SK-N-SH (cell line): ENCODE measurements around the gene CSNK1G3. TPM values are rescaled to one million over a fixed set of nuclear protein-coding genes. Genes with fewer than 3 reads are reported as not detected.

ENCODE experiments used
- CTCF ChIA-PET: fragments of 300-600, 350-600 bp; formaldehyde crosslinking; extraction: SDS; loops from one replicate; lab custom pipeline; 2021; lab: Yijun Ruan, JAX
- POLR2A ChIA-PET: fragments of 350-600 bp; sonication (Branson Sonifier 250); formaldehyde crosslinking; extraction: SDS; loops from one replicate; lab custom pipeline; 2020; ENCODE audit warnings: antibody characterized with exemption, inconsistent platforms; lab: Yijun Ruan, JAX
- DNase-seq: peaks from one replicate; pipeline ENCODE4 v3.0.0; 2012
- H2AFZ ChIP-seq: fragments of 200-600 bp; sonication (generic); 2 replicates; pipeline ENCODE4 v1.8.1; 2016; ENCODE audit warnings: antibody characterized with exemption, mild to moderate bottlenecking, low read depth
- H3F3A ChIP-seq: fragments of 200-600 bp; sonication (generic); replicated peaks from 2 replicates; pipeline ENCODE3; 2016; ENCODE audit warnings: antibody characterized with exemption, mild to moderate bottlenecking; ENCODE audit not compliant: insufficient read depth
- H3K27ac ChIP-seq, 2 experiments: fragments of 200-500 bp in 1 of 2; fragments of 200-600 bp in 1 of 2; sonication (Bioruptor generic) in 1 of 2; sonication (generic), shearing (Covaris generic) in 1 of 2; 2 replicates each; pipeline versions ENCODE4 v1.5.1 to v1.6.1; 2014 to 2016; ENCODE audit warnings: low read depth in 2 of 2, inconsistent platforms in 1 of 2, low read length in 1 of 2, mild to moderate bottlenecking in 1 of 2, mixed read lengths in 1 of 2
- H3K27me3 ChIP-seq: fragments of 200-600 bp; sonication (generic), shearing (Covaris generic); 2 replicates; pipeline ENCODE4 v1.6.1; 2016; ENCODE audit warnings: mixed run types; ENCODE audit not compliant: insufficient read depth
- H3K36me3 ChIP-seq, 2 experiments: fragments of 200-500 bp in 1 of 2; fragments of 200-600 bp in 1 of 2; sonication (Bioruptor generic) in 1 of 2; sonication (generic) in 1 of 2; replicated peaks in 1 of 2; 2 replicates each; pipeline versions ENCODE3 to v1.5.1; 2014 to 2016; ENCODE audit warnings: low read length in 1 of 2, mild to moderate bottlenecking in 1 of 2; ENCODE audit not compliant: insufficient read depth in 2 of 2, control insufficient read depth in 1 of 2
- H3K4me1 ChIP-seq, 2 experiments: fragments of 200-500 bp in 1 of 2; fragments of 200-600 bp in 1 of 2; sonication (Bioruptor generic) in 1 of 2; sonication (generic), shearing (Covaris generic) in 1 of 2; 2 replicates each; pipeline versions ENCODE4 v1.5.1 to v1.6.1; 2014 to 2016; ENCODE audit warnings: low read depth in 1 of 2, low read length in 1 of 2, mixed run types in 1 of 2; ENCODE audit not compliant: insufficient read depth in 2 of 2, control insufficient read depth in 1 of 2
- H3K4me2 ChIP-seq: fragments of 200-600 bp; sonication (generic), shearing (Covaris generic); 2 replicates; pipeline ENCODE4 v1.6.1; 2017; ENCODE audit warnings: mixed run types
- H3K4me3 ChIP-seq, 2 experiments: fragments of 200-500 bp in 1 of 2; fragments of 200-600 bp in 1 of 2; sonication (Bioruptor generic) in 1 of 2; sonication (generic), shearing (Covaris generic) in 1 of 2; 2 replicates each; pipeline versions ENCODE4 v1.5.1 to v1.8.1; 2014 to 2016; ENCODE audit warnings: low read depth in 2 of 2, inconsistent platforms in 1 of 2, low read length in 1 of 2, mild to moderate bottlenecking in 1 of 2, mixed read lengths in 1 of 2, moderate library complexity in 1 of 2
- H3K79me2 ChIP-seq: fragments of 200-600 bp; sonication (generic); 2 replicates; pipeline ENCODE4 v1.8.1; 2017; ENCODE audit warnings: mild to moderate bottlenecking; ENCODE audit not compliant: insufficient read depth
- H3K9ac ChIP-seq: fragments of 200-600 bp; sonication (generic); 2 replicates; pipeline ENCODE4 v1.6.1; 2017; ENCODE audit warnings: mixed run types
- H3K9me2 ChIP-seq: fragments of 200-600 bp; sonication (generic); 2 replicates; pipeline ENCODE4 v1.6.1; 2017; ENCODE audit warnings: mixed run types
- H3K9me3 ChIP-seq: fragments of 200-600 bp; sonication (generic); 2 replicates; pipeline ENCODE4 v1.6.1; 2017; ENCODE audit warnings: mixed run types, mild to moderate bottlenecking, moderate library complexity
- H4K20me1 ChIP-seq: fragments of 200-600 bp; sonication (generic); 2 replicates; pipeline ENCODE4 v1.6.1; 2017; ENCODE audit warnings: mild to moderate bottlenecking, mixed run types; ENCODE audit not compliant: insufficient read depth
- CHD2 ChIP-seq: fragments of 150-350 bp; IDR thresholded peaks from 2 replicates; pipeline ENCODE4 v1.6.1; 2018; ENCODE audit warnings: low read length; ENCODE audit not compliant: partially characterized antibody
- ELF1 ChIP-seq: IDR thresholded peaks from 2 replicates; pipeline ENCODE4 v1.4.0; 2012
- EZH2phosphoT487 ChIP-seq: fragments of 200-600 bp; sonication (generic); IDR thresholded peaks from 2 replicates; pipeline ENCODE4 v1.6.1; 2017; ENCODE audit warnings: low read depth, mixed run types, mild to moderate bottlenecking, antibody characterized with exemption, moderate library complexity, borderline replicate concordance
- FOSL2 ChIP-seq: IDR thresholded peaks from 2 replicates; pipeline ENCODE4 v1.4.0; 2012; ENCODE audit warnings: low read depth, mild to moderate bottlenecking, moderate library complexity, borderline replicate concordance
- FOXJ3 ChIP-seq: sonication (generic); formaldehyde crosslinking; IDR thresholded peaks from 2 replicates; pipeline ENCODE4 v1.5.1; 2020; ENCODE audit warnings: mild to moderate bottlenecking, missing genetic modification reagents
- MXI1 ChIP-seq: IDR thresholded peaks from 2 replicates; pipeline ENCODE4 v1.6.1; 2012; ENCODE audit warnings: mild to moderate bottlenecking, low read depth, low read length, improper control_type of control experiment
- NFIC ChIP-seq: IDR thresholded peaks from 2 replicates; pipeline ENCODE4 v1.4.0; 2012; ENCODE audit warnings: borderline replicate concordance
- NRF1 ChIP-seq: IDR thresholded peaks from 2 replicates; pipeline ENCODE4 v1.6.1; 2012; ENCODE audit warnings: low read depth, mild to moderate bottlenecking, low read length
- POLR2AphosphoS5 ChIP-seq: IDR thresholded peaks from 2 replicates; pipeline ENCODE4 v1.6.1; 2012; ENCODE audit warnings: low read depth, low read length
- SMC3 ChIP-seq: IDR thresholded peaks from 2 replicates; pipeline ENCODE4 v1.6.1; 2012; ENCODE audit warnings: low read depth, low read length, improper control_type of control experiment
- TAF1 ChIP-seq: IDR thresholded peaks from 2 replicates; pipeline ENCODE4 v1.6.1; 2012; ENCODE audit warnings: low read depth, mild to moderate bottlenecking, low read length, moderate library complexity, borderline replicate concordance
- TCF12 ChIP-seq: IDR thresholded peaks from 2 replicates; pipeline ENCODE4 v1.4.0; 2012
- TEAD4 ChIP-seq: IDR thresholded peaks from 2 replicates; pipeline ENCODE4 v1.4.0; 2012; ENCODE audit warnings: mild to moderate bottlenecking, borderline replicate concordance; ENCODE audit not compliant: insufficient read depth
- YY1 ChIP-seq: IDR thresholded peaks from 2 replicates; pipeline ENCODE4 v1.4.0; 2012; ENCODE audit warnings: low read depth, mild to moderate bottlenecking
- WGBS: methylation state at CpG from one replicate; pipeline ENCODE4 v1.1.6; 2017; ENCODE audit warnings: low lambda C conversion rate; 5-methylcytosine and 5-hydroxymethylcytosine counted together
- polyA plus RNA-seq, 3 experiments: library from polyadenylated mRNA; depleted of rRNA; stranded (reverse); fragments of >200 nt; gene quantifications; 2 replicates each; pipeline ENCODE4 v1.2.3, GENCODE V29; 2012
- TF ChIP-seq, protein P1 (sequence below): fragments of 150-350 bp; IDR thresholded peaks from 2 replicates; pipeline ENCODE4 v1.6.1; 2017; ENCODE audit warnings: antibody characterized with exemption, low read length, low read depth, borderline replicate concordance
- TF ChIP-seq, protein P2 (sequence below): IDR thresholded peaks from 2 replicates; pipeline ENCODE4 v1.4.0; 2012; ENCODE audit warnings: low read depth, borderline replicate concordance
- TF ChIP-seq, protein P3 (sequence below): fragments of 200-600 bp; sonication (generic); IDR thresholded peaks from 2 replicates; pipeline ENCODE4 v1.6.1; 2017; ENCODE audit warnings: antibody characterized with exemption, mild to moderate bottlenecking, moderate library complexity
- TF ChIP-seq, protein P4 (sequence below): IDR thresholded peaks from 2 replicates; pipeline ENCODE4; 2012

Gene CSNK1G3
- polyA plus RNA-seq, 1 of the 3 experiments (the other 2 are of a cell fraction): 13.1 TPM

DNA sequence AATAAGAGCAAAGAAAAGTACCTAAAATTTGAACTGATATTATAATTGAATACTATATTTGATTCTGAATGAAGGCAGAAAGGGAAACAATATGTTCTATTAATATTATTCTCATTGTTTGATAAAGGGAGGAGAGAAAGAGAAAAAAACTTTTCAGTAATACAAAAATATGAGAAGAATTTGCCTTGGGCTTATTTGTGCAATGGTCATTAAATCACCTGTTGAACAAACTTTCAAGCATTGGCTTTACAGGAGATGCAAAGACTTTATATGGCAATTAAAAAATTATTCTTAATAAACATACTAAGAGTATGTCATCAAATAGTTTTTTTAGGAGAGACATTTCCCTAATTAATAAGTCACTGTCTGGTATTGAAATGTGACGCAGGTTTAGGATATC is 85.0 kb downstream of the CSNK1G3 start:
- Histone ChIP-seq H3K36me3 (peaks cover 65 to 68% of the 10 kb centered on the region in 2 experiments), H2AFZ (no peak overlapping the region), H4K20me1 (no peaks in the 10 kb centered on the region), H3K27ac (no peak overlapping the region), H3K9me2 (no peaks in the 10 kb centered on the region), H3K9ac (no peak overlapping the region), H3K27me3 (no peaks in the 10 kb centered on the region), H3K4me1 (no peaks in the 10 kb centered on the region), H3K4me3 (no peak overlapping the region), H3K4me2 (no peak overlapping the region), H3F3A (no peaks in the 10 kb centered on the region), H3K9me3 (no peaks in the 10 kb centered on the region), H3K79me2 (no peaks in the 10 kb centered on the region)
- TF ChIP-seq, protein P1, sequence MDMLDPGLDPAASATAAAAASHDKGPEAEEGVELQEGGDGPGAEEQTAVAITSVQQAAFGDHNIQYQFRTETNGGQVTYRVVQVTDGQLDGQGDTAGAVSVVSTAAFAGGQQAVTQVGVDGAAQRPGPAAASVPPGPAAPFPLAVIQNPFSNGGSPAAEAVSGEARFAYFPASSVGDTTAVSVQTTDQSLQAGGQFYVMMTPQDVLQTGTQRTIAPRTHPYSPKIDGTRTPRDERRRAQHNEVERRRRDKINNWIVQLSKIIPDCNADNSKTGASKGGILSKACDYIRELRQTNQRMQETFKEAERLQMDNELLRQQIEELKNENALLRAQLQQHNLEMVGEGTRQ: no peak
- TF ChIP-seq TEAD4 (no peak), TCF12 (no peak), NRF1 (no peak), ELF1 (no peak), TAF1 (no peak)
- WGBS: 91% methylated on average over 1 of the region's 1 CpG
- CTCF ChIA-PET: interaction anchor here (1.7 kb wide), 1 partner anchor 14 kb away, joined by 10 read pairs; no protein-coding TSS in a partner anchor
- DNase-seq: no peak
- POLR2A ChIA-PET: no interaction called here

DNA sequence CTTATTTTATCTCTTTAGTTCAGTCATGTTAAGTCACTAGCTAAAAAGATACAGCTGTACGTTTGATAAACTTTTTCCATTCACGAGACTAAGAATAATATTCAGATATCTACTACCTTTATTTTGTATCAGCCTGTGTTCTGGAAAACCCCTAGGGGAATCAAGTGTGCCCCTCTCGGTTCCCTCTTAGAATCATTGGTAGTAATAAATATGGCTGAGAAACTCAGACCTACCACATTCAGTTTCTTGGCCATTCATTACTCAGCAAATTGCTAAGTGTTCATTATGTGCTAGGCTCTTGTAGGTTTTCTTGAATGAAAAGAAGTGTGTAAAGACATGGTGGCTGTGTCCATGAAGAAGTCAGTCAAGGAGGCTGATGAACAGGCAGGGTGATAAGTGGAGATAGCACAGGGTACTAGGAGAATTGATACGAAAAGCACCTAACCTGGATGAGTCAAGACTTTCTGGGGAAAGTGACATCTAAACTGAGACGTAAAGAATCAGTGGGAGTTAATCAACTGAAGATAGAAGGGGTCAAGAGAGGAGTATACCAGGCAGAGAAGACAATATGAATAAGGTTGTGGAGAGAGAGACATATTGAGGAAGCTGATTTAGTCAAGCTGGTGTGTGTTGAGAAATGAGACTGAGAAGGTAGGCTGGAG is 86.2 kb downstream of the CSNK1G3 start:
- POLR2A ChIA-PET: no interaction called here
- H3K4me3 ChIP-seq: no peak overlapping the region
- H3K4me1 ChIP-seq: no peaks in the 10 kb centered on the region
- H3K4me2 ChIP-seq: no peak overlapping the region
- no peaks in the 10 kb centered on the region for H3K79me2 ChIP-seq
- H3K27ac ChIP-seq: no peak overlapping the region
- H3K36me3 ChIP-seq: peaks cover 59 to 69% of the 10 kb centered on the region in 2 experiments
- H3K9me2 ChIP-seq: no peaks in the 10 kb centered on the region
- H3K9ac ChIP-seq: no peak overlapping the region
- CTCF ChIA-PET: interaction anchor here (0.5 to 1.7 kb wide), 2 partner anchors 13 to 24 kb away, joined by 3 to 10 read pairs; no protein-coding TSS in a partner anchor
- H3K27me3 ChIP-seq: no peaks in the 10 kb centered on the region
- H3F3A ChIP-seq: no peaks in the 10 kb centered on the region
- DNase-seq: no peak
- H2AFZ ChIP-seq: no peak overlapping the region
- H4K20me1 ChIP-seq: no peaks in the 10 kb centered on the region
- WGBS: 94% methylated on average over 5 of the region's 5 CpGs
- H3K9me3 ChIP-seq: no peaks in the 10 kb centered on the region
- TF ChIP-seq, protein P2, sequence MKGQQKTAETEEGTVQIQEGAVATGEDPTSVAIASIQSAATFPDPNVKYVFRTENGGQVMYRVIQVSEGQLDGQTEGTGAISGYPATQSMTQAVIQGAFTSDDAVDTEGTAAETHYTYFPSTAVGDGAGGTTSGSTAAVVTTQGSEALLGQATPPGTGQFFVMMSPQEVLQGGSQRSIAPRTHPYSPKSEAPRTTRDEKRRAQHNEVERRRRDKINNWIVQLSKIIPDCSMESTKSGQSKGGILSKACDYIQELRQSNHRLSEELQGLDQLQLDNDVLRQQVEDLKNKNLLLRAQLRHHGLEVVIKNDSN: no peak
- no peak for TF ChIP-seq CHD2
- no peak for TF ChIP-seq TEAD4
- no peak for TF ChIP-seq NFIC
- no peak for TF ChIP-seq MXI1
- no peak for TF ChIP-seq YY1
- no peak for TF ChIP-seq FOSL2
- TF ChIP-seq EZH2phosphoT487: no peak
- TF ChIP-seq, protein P1: no peak
- no peak for TF ChIP-seq FOXJ3 (CRISPR knock-in tag)
- no peak for TF ChIP-seq TAF1
- TF ChIP-seq, protein P3, sequence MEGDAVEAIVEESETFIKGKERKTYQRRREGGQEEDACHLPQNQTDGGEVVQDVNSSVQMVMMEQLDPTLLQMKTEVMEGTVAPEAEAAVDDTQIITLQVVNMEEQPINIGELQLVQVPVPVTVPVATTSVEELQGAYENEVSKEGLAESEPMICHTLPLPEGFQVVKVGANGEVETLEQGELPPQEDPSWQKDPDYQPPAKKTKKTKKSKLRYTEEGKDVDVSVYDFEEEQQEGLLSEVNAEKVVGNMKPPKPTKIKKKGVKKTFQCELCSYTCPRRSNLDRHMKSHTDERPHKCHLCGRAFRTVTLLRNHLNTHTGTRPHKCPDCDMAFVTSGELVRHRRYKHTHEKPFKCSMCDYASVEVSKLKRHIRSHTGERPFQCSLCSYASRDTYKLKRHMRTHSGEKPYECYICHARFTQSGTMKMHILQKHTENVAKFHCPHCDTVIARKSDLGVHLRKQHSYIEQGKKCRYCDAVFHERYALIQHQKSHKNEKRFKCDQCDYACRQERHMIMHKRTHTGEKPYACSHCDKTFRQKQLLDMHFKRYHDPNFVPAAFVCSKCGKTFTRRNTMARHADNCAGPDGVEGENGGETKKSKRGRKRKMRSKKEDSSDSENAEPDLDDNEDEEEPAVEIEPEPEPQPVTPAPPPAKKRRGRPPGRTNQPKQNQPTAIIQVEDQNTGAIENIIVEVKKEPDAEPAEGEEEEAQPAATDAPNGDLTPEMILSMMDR: no peak
- TF ChIP-seq, protein P4, sequence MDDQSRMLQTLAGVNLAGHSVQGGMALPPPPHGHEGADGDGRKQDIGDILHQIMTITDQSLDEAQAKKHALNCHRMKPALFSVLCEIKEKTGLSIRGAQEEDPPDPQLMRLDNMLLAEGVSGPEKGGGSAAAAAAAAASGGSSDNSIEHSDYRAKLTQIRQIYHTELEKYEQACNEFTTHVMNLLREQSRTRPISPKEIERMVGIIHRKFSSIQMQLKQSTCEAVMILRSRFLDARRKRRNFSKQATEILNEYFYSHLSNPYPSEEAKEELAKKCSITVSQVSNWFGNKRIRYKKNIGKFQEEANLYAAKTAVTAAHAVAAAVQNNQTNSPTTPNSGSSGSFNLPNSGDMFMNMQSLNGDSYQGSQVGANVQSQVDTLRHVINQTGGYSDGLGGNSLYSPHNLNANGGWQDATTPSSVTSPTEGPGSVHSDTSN: no peak
- no peak for TF ChIP-seq POLR2AphosphoS5
- TF ChIP-seq SMC3: no peak
